ENCODE results near the gene CUTA.

DNA sequence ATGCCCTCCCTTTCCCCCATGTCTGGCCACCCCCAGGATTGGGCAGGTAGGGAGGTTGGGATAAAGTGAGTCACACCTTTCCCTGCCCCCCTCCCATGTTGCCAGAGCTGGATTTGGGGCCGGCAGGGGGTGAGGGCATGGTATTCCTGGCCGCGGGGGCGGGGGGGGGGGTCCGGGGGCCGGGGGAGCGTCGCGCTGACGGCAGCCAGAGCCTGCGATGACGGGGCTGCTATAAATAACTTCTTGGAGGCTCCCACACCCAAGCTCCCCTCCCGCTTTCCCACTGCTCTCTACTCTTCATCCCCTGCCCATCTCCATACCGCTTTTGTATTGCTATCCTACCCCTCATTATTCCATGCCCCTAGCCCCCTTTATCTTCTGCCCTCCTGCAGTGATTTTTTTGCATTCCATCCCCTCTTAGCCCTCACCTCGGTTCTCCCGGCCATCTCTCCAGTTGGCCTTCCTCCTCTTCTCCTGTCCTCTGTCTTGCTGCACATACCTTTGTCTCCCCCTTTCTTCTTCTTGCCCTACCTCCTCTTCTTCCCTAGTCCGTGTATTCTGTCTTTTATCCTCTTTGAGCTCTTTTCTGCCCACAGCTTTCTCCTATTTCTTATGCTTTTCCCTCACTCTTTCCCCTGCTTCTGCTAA, 15.8 kb upstream of the CUTA start:
- no peak for TF ChIP-seq ZNF704 (tag by site-specific recombination; IDR thresholded peaks at IDR 0.05)
- TF ChIP-seq, protein P1, sequence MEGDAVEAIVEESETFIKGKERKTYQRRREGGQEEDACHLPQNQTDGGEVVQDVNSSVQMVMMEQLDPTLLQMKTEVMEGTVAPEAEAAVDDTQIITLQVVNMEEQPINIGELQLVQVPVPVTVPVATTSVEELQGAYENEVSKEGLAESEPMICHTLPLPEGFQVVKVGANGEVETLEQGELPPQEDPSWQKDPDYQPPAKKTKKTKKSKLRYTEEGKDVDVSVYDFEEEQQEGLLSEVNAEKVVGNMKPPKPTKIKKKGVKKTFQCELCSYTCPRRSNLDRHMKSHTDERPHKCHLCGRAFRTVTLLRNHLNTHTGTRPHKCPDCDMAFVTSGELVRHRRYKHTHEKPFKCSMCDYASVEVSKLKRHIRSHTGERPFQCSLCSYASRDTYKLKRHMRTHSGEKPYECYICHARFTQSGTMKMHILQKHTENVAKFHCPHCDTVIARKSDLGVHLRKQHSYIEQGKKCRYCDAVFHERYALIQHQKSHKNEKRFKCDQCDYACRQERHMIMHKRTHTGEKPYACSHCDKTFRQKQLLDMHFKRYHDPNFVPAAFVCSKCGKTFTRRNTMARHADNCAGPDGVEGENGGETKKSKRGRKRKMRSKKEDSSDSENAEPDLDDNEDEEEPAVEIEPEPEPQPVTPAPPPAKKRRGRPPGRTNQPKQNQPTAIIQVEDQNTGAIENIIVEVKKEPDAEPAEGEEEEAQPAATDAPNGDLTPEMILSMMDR (tag by site-specific recombination; IDR thresholded peaks at IDR 0.05): no peak
- TF ChIP-seq, protein P2, sequence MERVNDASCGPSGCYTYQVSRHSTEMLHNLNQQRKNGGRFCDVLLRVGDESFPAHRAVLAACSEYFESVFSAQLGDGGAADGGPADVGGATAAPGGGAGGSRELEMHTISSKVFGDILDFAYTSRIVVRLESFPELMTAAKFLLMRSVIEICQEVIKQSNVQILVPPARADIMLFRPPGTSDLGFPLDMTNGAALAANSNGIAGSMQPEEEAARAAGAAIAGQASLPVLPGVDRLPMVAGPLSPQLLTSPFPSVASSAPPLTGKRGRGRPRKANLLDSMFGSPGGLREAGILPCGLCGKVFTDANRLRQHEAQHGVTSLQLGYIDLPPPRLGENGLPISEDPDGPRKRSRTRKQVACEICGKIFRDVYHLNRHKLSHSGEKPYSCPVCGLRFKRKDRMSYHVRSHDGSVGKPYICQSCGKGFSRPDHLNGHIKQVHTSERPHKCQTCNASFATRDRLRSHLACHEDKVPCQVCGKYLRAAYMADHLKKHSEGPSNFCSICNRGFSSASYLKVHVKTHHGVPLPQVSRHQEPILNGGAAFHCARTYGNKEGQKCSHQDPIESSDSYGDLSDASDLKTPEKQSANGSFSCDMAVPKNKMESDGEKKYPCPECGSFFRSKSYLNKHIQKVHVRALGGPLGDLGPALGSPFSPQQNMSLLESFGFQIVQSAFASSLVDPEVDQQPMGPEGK (tag by site-specific recombination; IDR thresholded peaks at IDR 0.05): no peak
- TF ChIP-seq ZNF624 (tag by site-specific recombination; IDR thresholded peaks at IDR 0.05): no peak
- TF ChIP-seq ZNF274 (IDR thresholded peaks at IDR 0.05; ENCODE audit: low read length): no peak
- no peak for TF ChIP-seq ZNF274 (tag by site-specific recombination; IDR thresholded peaks at IDR 0.05; ENCODE audit: borderline replicate concordance)
- no peak for TF ChIP-seq ZFP69B (tag by site-specific recombination; IDR thresholded peaks at IDR 0.05)
- TF ChIP-seq ZNF785 (tag by site-specific recombination; IDR thresholded peaks at IDR 0.05): no peak

All from HEK293 (cell line).